Calu3 (cell line): Measurements from ENCODE around the gene TM4SF1. TPM values are rescaled to one million over a fixed set of nuclear protein-coding genes. Genes with fewer than 3 reads are reported as not detected.

Experiments used
- BruUV-seq: library from RNA; stranded (reverse); fragments of 400-500 nt; replicated peaks from 2 replicates; lab custom pipeline; 2021; lab: Mats Ljungman, UMichigan
- CTCF ChIA-PET: fragments of 300-600 bp; sonication (Branson Sonifier 250); formaldehyde crosslinking; loops from one replicate; lab custom pipeline; 2022; ENCODE audit warnings: antibody characterized with exemption; lab: Charles Lee
- DNase-seq: peaks from one replicate; pipeline ENCODE4 v3.0.0; 2022
- H3K27ac Mint-ChIP-seq: one replicate; pipeline ENCODE4 v1.8.0; 2022; ENCODE audit warnings: mixed read lengths; ENCODE audit not compliant: unreplicated experiment
- H3K27me3 Mint-ChIP-seq: one replicate; pipeline ENCODE4 v1.8.0; 2022; ENCODE audit warnings: mixed read lengths; ENCODE audit not compliant: unreplicated experiment
- H3K36me3 Mint-ChIP-seq: one replicate; pipeline ENCODE4 v1.8.0; 2022; ENCODE audit warnings: mild to moderate bottlenecking, moderate library complexity, mixed read lengths; ENCODE audit not compliant: insufficient read depth, unreplicated experiment
- H3K4me1 Mint-ChIP-seq: one replicate; pipeline ENCODE4 v1.8.0; 2022; ENCODE audit warnings: mild to moderate bottlenecking, low read depth, mixed read lengths; ENCODE audit not compliant: unreplicated experiment
- H3K4me3 Mint-ChIP-seq: one replicate; pipeline ENCODE4 v1.8.0; 2022; ENCODE audit warnings: mild to moderate bottlenecking, low read depth, moderate library complexity, mixed read lengths; ENCODE audit not compliant: unreplicated experiment
- H3K9me3 Mint-ChIP-seq: one replicate; pipeline ENCODE4 v1.8.0; 2022; ENCODE audit warnings: low read depth, mixed read lengths; ENCODE audit not compliant: unreplicated experiment
- CTCF ChIP-seq: fragments of 200-600 bp; IDR thresholded peaks from one replicate; pipeline ENCODE4 v1.8.0; 2022; ENCODE audit warnings: antibody characterized with exemption; ENCODE audit not compliant: unreplicated experiment
- intact Hi-C: fragments of 100-400 bp; cut with micrococcal nuclease; formaldehyde crosslinking; loops from one replicate; pipeline ENCODE4 v1.10.0; 2022; ENCODE audit not compliant: unreplicated experiment
- total RNA-seq: library from RNA; stranded (reverse); gene quantifications from 2 replicates; pipeline ENCODE4 v1.2.3, GENCODE V29; 2022

TM4SF1 gene
- total RNA-seq, 1 experiment from 2014 or later, result 981 TPM

- H3K27me3 Mint-ChIP-seq, result no peaks in the 10 kb centered on the region
- BruUV-seq, result no TSS peak
- intact Hi-C loops, result loop anchor here (1.0 to 2.0 kb wide), 4 partner anchors 14 to 72 kb away; no protein-coding TSS in a partner anchor
Measured at GRCh38 chr3:149401212-149401925, 23.9 kb upstream of the TM4SF1 start.

GRCh38 chr3:149400645-149401044 lies 23.2 kb upstream of the TM4SF1 start:
- CTCF ChIA-PET, result interaction anchor here (0.6 to 3.5 kb wide), 11 partner anchors 11 to 407 kb away, joined by 3 to 44 read pairs (median 6); partner anchors contain the start of gene TM4SF4
- Mint-ChIP-seq H3K36me3 (peaks cover 29% of the 10 kb centered on the region), H3K27ac (peak overlapping the region; percentile 91), H3K9me3 (no peaks in the 10 kb centered on the region), H3K4me3 (peak overlapping the region; percentile 37), H3K27me3 (no peaks in the 10 kb centered on the region), H3K4me1 (peaks cover 84% of the 10 kb centered on the region)
- BruUV-seq, result TSS peak; percentile 49
- no peak for TF ChIP-seq CTCF
- no peak for DNase-seq
- intact Hi-C loops, result loop anchor here (1.0 to 2.0 kb wide), 4 partner anchors 13 to 73 kb away; no protein-coding TSS in a partner anchor

More at GRCh38 chr3:149401212-149401925, 23.9 kb upstream of the TM4SF1 start:
- TF ChIP-seq CTCF, result no peak
- peaks cover 4% of the 10 kb centered on the region for H3K9me3 Mint-ChIP-seq
- peak overlapping the region; percentile 91 for H3K27ac Mint-ChIP-seq
- peak overlapping the region; percentile 37 for H3K4me3 Mint-ChIP-seq
- peaks cover 26% of the 10 kb centered on the region for H3K36me3 Mint-ChIP-seq
- CTCF ChIA-PET, result interaction anchor here (0.6 to 3.5 kb wide), 27 partner anchors 10 to 1146 kb away, joined by 3 to 44 read pairs (median 5); partner anchors contain the start of genes TM4SF1 and TM4SF4
- peak; percentile 86 for DNase-seq
- H3K4me1 Mint-ChIP-seq, result peaks cover 84% of the 10 kb centered on the region

GRCh38 chr3:149398296-149398695 lies 20.8 kb upstream of the TM4SF1 start:
- intact Hi-C loops, result no loop called here
- H3K4me3 Mint-ChIP-seq, result no peak overlapping the region
- TF ChIP-seq CTCF, result no peak
- H3K27me3 Mint-ChIP-seq, result no peaks in the 10 kb centered on the region
- BruUV-seq, result no TSS peak
- H3K36me3 Mint-ChIP-seq, result peaks cover 20% of the 10 kb centered on the region
- DNase-seq, result no peak
- peak overlapping the region; percentile 82 for H3K27ac Mint-ChIP-seq
- no peaks in the 10 kb centered on the region for H3K9me3 Mint-ChIP-seq
- peaks cover 83% of the 10 kb centered on the region for H3K4me1 Mint-ChIP-seq
- CTCF ChIA-PET, result interaction anchor here (1.3 to 1.6 kb wide), 2 partner anchors 10 to 81 kb away, joined by 5 to 8 read pairs; no protein-coding TSS in a partner anchor

GRCh38 chr3:149397528-149397927 lies 20.1 kb upstream of the TM4SF1 start:
- CTCF ChIA-PET, result interaction anchor here (2.2 kb wide), 1 partner anchor 20 kb away, joined by 12 read pairs; the partner anchor contains the start of gene TM4SF1
- H3K27me3 Mint-ChIP-seq, result no peaks in the 10 kb centered on the region
- BruUV-seq, result no TSS peak
- H3K36me3 Mint-ChIP-seq, result peaks cover 13% of the 10 kb centered on the region
- intact Hi-C loops, result no loop called here
- no peak overlapping the region for H3K4me3 Mint-ChIP-seq
- no peak for TF ChIP-seq CTCF
- no peak for DNase-seq
- H3K27ac Mint-ChIP-seq, result peak overlapping the region; percentile 82
- H3K9me3 Mint-ChIP-seq, result no peaks in the 10 kb centered on the region
- peaks cover 83% of the 10 kb centered on the region for H3K4me1 Mint-ChIP-seq
